H1 (cell line): Measurements from ENCODE around the gene WDR45B. TPM values are rescaled to one million over a fixed set of nuclear protein-coding genes. Genes with fewer than 3 reads are reported as not detected.

Experiments
- CTCF ChIA-PET: fragments of 300-600 bp; sonication (Branson Sonifier 250); formaldehyde crosslinking; loops from one replicate; lab custom pipeline; 2021; ENCODE audit not compliant: partially characterized antibody; lab: Charles Lee
- POLR2A ChIA-PET: fragments of 300-600 bp; sonication (Branson Sonifier 250); formaldehyde crosslinking; loops from one replicate; lab custom pipeline; 2021; ENCODE audit warnings: inconsistent platforms; ENCODE audit not compliant: partially characterized antibody; lab: Charles Lee
- DNase-seq, 2 experiments: peaks; one replicate each; pipeline versions ENCODE4 v3.0.0 to v3.0.0-alpha.2; 2010 to 2022; ENCODE audit warnings: low spot score in 2 of 2, low read depth in 1 of 2, mixed read lengths in 1 of 2
- FAIRE-seq: peaks from 2 replicates; lab custom pipeline; 2011; peaks lifted over from hg19 to GRCh38; lab: Jason Lieb, UNC
- H2AFZ ChIP-seq: 2 replicates; pipeline ENCODE4 v1.8.1; 2012; ENCODE audit warnings: low read length, inconsistent platforms
- H2AK5ac ChIP-seq: 2 replicates; pipeline ENCODE4 v1.6.1; 2013; ENCODE audit warnings: low read depth, low read length
- H2BK120ac ChIP-seq: replicated peaks from 2 replicates; pipeline ENCODE3; 2013; ENCODE audit warnings: low read depth, low read length, inconsistent platforms
- H2BK12ac ChIP-seq: 2 replicates; pipeline ENCODE4 v1.6.1; 2013; ENCODE audit warnings: low read depth, low read length
- H2BK15ac ChIP-seq: 2 replicates; pipeline ENCODE4 v1.6.1; 2013; ENCODE audit warnings: low read length
- H2BK20ac ChIP-seq: 2 replicates; pipeline ENCODE4 v1.6.1; 2013; ENCODE audit warnings: low read length
- H2BK5ac ChIP-seq: 2 replicates; pipeline ENCODE4 v1.6.1; 2013; ENCODE audit warnings: low read depth, low read length
- H3K14ac ChIP-seq: 2 replicates; pipeline ENCODE4 v1.6.1; 2013; ENCODE audit warnings: inconsistent platforms; ENCODE audit not compliant: insufficient read length
- H3K18ac ChIP-seq: 2 replicates; pipeline ENCODE4 v1.6.1; 2013; ENCODE audit warnings: low read length; ENCODE audit errors: extremely low read depth
- H3K23ac ChIP-seq: 2 replicates; pipeline ENCODE4 v1.6.1; 2013; ENCODE audit warnings: inconsistent platforms; ENCODE audit not compliant: insufficient read length
- H3K23me2 ChIP-seq: 2 replicates; pipeline ENCODE4 v1.6.1; 2013; ENCODE audit warnings: low read depth, low read length
- H3K27ac ChIP-seq: 2 replicates; pipeline ENCODE4 v1.6.1; 2011; ENCODE audit warnings: low read depth, low read length, inconsistent platforms
- H3K27me3 ChIP-seq, 4 experiments: replicated peaks in 1 of 4; 1 replicate in 1 of 4; 2 replicates in 3 of 4; pipeline versions ENCODE4 v1.6.1 to v1.8.1; 2011 to 2013; ENCODE audit warnings: low read length in 3 of 4, mild to moderate bottlenecking in 3 of 4, inconsistent platforms in 2 of 4, mixed read lengths in 2 of 4, moderate library complexity in 1 of 4; ENCODE audit not compliant: control insufficient read depth in 3 of 4, insufficient read depth in 3 of 4; ENCODE audit errors: extremely low read depth in 1 of 4
- H3K36me3 ChIP-seq, 4 experiments: 2 replicates each; pipeline versions ENCODE4 v1.6.1 to v1.8.1; 2011 to 2013; ENCODE audit warnings: mild to moderate bottlenecking in 4 of 4, low read length in 3 of 4, moderate library complexity in 2 of 4, control low read depth in 1 of 4, inconsistent platforms in 1 of 4; ENCODE audit not compliant: insufficient read depth in 4 of 4, control insufficient read depth in 2 of 4
- H3K4ac ChIP-seq: replicated peaks from 2 replicates; pipeline ENCODE3; 2013; ENCODE audit warnings: low read length, low read depth, mixed read lengths, inconsistent platforms; ENCODE audit not compliant: insufficient read length
- H3K4me1 ChIP-seq, 4 experiments: replicated peaks in 1 of 4; 1 replicate in 1 of 4; 2 replicates in 3 of 4; pipeline versions ENCODE4 v1.6.1 to v1.8.1; 2011 to 2013; ENCODE audit warnings: low read length in 3 of 4, inconsistent platforms in 2 of 4, mixed read lengths in 1 of 4; ENCODE audit not compliant: insufficient read depth in 4 of 4, control insufficient read depth in 3 of 4
- H3K4me2 ChIP-seq, 2 experiments: 2 replicates each; pipeline versions ENCODE4 v1.6.1 to v1.8.1; 2011 to 2013; ENCODE audit warnings: low read depth in 2 of 2, low read length in 2 of 2, control low read depth in 1 of 2, inconsistent platforms in 1 of 2, mild to moderate bottlenecking in 1 of 2; ENCODE audit not compliant: insufficient read depth in 1 of 2
- H3K4me3 ChIP-seq, 4 experiments: fragments of 200-600, 300-600 bp in 1 of 4; sonication (generic), shearing (Covaris generic), sonication (Bioruptor Twin) in 1 of 4; 2 replicates each; pipeline versions ENCODE4 v1.5.1 to v1.8.1; 2011 to 2016; ENCODE audit warnings: low read length in 4 of 4, low read depth in 3 of 4, control low read depth in 2 of 4, inconsistent platforms in 2 of 4, mild to moderate bottlenecking in 2 of 4, mixed read lengths in 1 of 4, moderate library complexity in 1 of 4; ENCODE audit not compliant: insufficient read depth in 2 of 4; ENCODE audit errors: extremely low read depth in 1 of 4
- H3K56ac ChIP-seq: replicated peaks from 2 replicates; pipeline ENCODE3; 2013; ENCODE audit warnings: low read depth, mild to moderate bottlenecking, mixed read lengths, low read length, inconsistent platforms; ENCODE audit not compliant: insufficient read length
- H3K79me1 ChIP-seq: 2 replicates; pipeline ENCODE4 v1.6.1; 2013; ENCODE audit warnings: low read depth, low read length, control low read depth
- H3K79me2 ChIP-seq, 2 experiments: 2 replicates each; pipeline versions ENCODE4 v1.6.1 to v1.8.1; 2012 to 2013; ENCODE audit warnings: low read length in 2 of 2, mild to moderate bottlenecking in 2 of 2, inconsistent platforms in 1 of 2; ENCODE audit not compliant: insufficient read depth in 2 of 2, control insufficient read depth in 1 of 2
- H3K9ac ChIP-seq, 4 experiments: replicated peaks in 1 of 4; 1 replicate in 1 of 4; 2 replicates in 3 of 4; pipeline versions ENCODE4 v1.6.1 to v1.8.1; 2011 to 2013; ENCODE audit warnings: low read depth in 3 of 4, low read length in 3 of 4, control low read depth in 2 of 4, mild to moderate bottlenecking in 2 of 4, moderate library complexity in 2 of 4, inconsistent platforms in 1 of 4; ENCODE audit errors: extremely low read depth in 1 of 4
- H3K9me3 ChIP-seq, 2 experiments: 2 replicates each; pipeline versions ENCODE4 v1.6.1 to v1.8.1; 2012 to 2013; ENCODE audit warnings: mild to moderate bottlenecking in 2 of 2, moderate library complexity in 2 of 2, control low read depth in 1 of 2, inconsistent platforms in 1 of 2, low read depth in 1 of 2, low read length in 1 of 2, mixed read lengths in 1 of 2; ENCODE audit not compliant: insufficient read depth in 2 of 2
- H4K20me1 ChIP-seq, 2 experiments: replicated peaks in 1 of 2; 2 replicates each; pipeline versions ENCODE3 to v1.8.1; 2011 to 2013; ENCODE audit warnings: inconsistent platforms in 2 of 2, low read length in 2 of 2, mild to moderate bottlenecking in 1 of 2; ENCODE audit not compliant: insufficient read depth in 2 of 2, control insufficient read depth in 1 of 2
- H4K5ac ChIP-seq: 2 replicates; pipeline ENCODE4 v1.6.1; 2013; ENCODE audit warnings: low read length, low read depth, mixed read lengths, inconsistent platforms; ENCODE audit not compliant: insufficient read length
- H4K8ac ChIP-seq: 2 replicates; pipeline ENCODE4 v1.8.0; 2013; ENCODE audit warnings: mild to moderate bottlenecking, moderate library complexity, low read length, inconsistent platforms; ENCODE audit not compliant: insufficient read depth; ENCODE audit errors: extremely low read depth
- H4K91ac ChIP-seq: replicated peaks from 2 replicates; pipeline ENCODE3; 2013; ENCODE audit warnings: low read length, mixed read lengths, inconsistent platforms; ENCODE audit not compliant: insufficient read length
- CHD2 ChIP-seq: IDR thresholded peaks from 2 replicates; pipeline ENCODE4 v1.6.1; 2012; ENCODE audit warnings: low read length, improper control_type of control experiment
- MAFK ChIP-seq: IDR thresholded peaks from 2 replicates; pipeline ENCODE4 v1.6.1; 2012; ENCODE audit warnings: low read depth, mild to moderate bottlenecking, improper control_type of control experiment, low read length
- POU5F1 ChIP-seq: IDR thresholded peaks from 2 replicates; pipeline ENCODE4 v1.6.1; 2011; ENCODE audit warnings: low read depth, mild to moderate bottlenecking, low read length, moderate library complexity
- RBBP5 ChIP-seq: IDR thresholded peaks from 2 replicates; pipeline ENCODE4 v1.7.1; 2012; ENCODE audit warnings: low read depth, mild to moderate bottlenecking, inconsistent platforms, low read length, moderate library complexity, borderline replicate concordance
- SAP30 ChIP-seq: fragments of 300-600 bp; sonication (generic); IDR thresholded peaks from 2 replicates; pipeline ENCODE4 v1.7.1; 2012; ENCODE audit warnings: low read length, moderate library complexity, mild to moderate bottlenecking, inconsistent platforms; ENCODE audit not compliant: insufficient read depth, insufficient replicate concordance
- SIN3A ChIP-seq, 2 experiments: IDR thresholded peaks in 1 of 2; conservative IDR thresholded peaks in 1 of 2; 2 replicates each; pipeline ENCODE4 v1.6.1; 2011 to 2012; ENCODE audit warnings: low read length in 2 of 2, improper control_type of control experiment in 1 of 2, low read depth in 1 of 2, mild to moderate bottlenecking in 1 of 2
- SP4 ChIP-seq: IDR thresholded peaks from 2 replicates; pipeline ENCODE4 v1.6.1; 2012; ENCODE audit warnings: low read length, inconsistent platforms
- ZNF274 ChIP-seq: IDR thresholded peaks from 2 replicates; pipeline ENCODE4 v1.7.0; 2012; ENCODE audit warnings: low read length, borderline replicate concordance; ENCODE audit errors: extremely low read depth
- WGBS, 2 experiments: shearing (Covaris generic) in 1 of 2; methylation state at CpG; one replicate each; pipeline versions ENCODE4 v1.1.6 to v1.1.7; 2013 to 2015; ENCODE audit warnings: low lambda C conversion rate in 2 of 2, mixed read lengths in 2 of 2, inconsistent platforms in 1 of 2, low coverage in 1 of 2, missing lambda C conversion rate in 1 of 2; ENCODE audit not compliant: insufficient replicate concordance in 2 of 2, insufficient coverage in 1 of 2, insufficient read length in 1 of 2; ENCODE audit errors: extremely low coverage in 1 of 2, missing lambda C conversion rate in 1 of 2; 5-methylcytosine and 5-hydroxymethylcytosine counted together
- polyA plus RNA-seq, 7 experiments: library from polyadenylated mRNA; depleted of rRNA in 3 of 7; stranded (reverse) in 5 of 7; unstranded in 2 of 7; fragments of >200 nt in 5 of 7; fragments of 200-250 nt in 2 of 7; gene quantifications; 1 replicate in 5 of 7; 2 replicates in 1 of 7; 4 replicates in 1 of 7; pipeline versions ENCODE4 v1.2.1 to v1.2.3, GENCODE V29; 2011 to 2013; ENCODE audit warnings: missing spikeins in 2 of 7, mixed read lengths in 2 of 7
- total RNA-seq: library from RNA; stranded (reverse); fragmentation: NEBNext Ultra II Directional; extraction: Animal tissue kit (Norgen Biotek cat#: 25700); gene quantifications from 2 replicates; pipeline ENCODE4 v1.2.1, GENCODE V29; 2021
- TF ChIP-seq, protein P1 (sequence below), 3 experiments: IDR thresholded peaks; 1 replicate in 2 of 3; 2 replicates in 1 of 3; pipeline versions ENCODE4 v1.5.1 to v1.6.1; 2011; ENCODE audit warnings: low read length in 3 of 3, mild to moderate bottlenecking in 3 of 3, inconsistent platforms in 2 of 3, low read depth in 1 of 3, moderate library complexity in 1 of 3; ENCODE audit not compliant: insufficient read depth in 1 of 3; ENCODE audit errors: control extremely low read depth in 1 of 3

The WDR45B gene
- total and polyA plus RNA-seq, 2 of the 8 experiments (the other 6 are each of a cell fraction or from before 2014, with no cell fraction given), result 82.0 to 100 TPM

DNA sequence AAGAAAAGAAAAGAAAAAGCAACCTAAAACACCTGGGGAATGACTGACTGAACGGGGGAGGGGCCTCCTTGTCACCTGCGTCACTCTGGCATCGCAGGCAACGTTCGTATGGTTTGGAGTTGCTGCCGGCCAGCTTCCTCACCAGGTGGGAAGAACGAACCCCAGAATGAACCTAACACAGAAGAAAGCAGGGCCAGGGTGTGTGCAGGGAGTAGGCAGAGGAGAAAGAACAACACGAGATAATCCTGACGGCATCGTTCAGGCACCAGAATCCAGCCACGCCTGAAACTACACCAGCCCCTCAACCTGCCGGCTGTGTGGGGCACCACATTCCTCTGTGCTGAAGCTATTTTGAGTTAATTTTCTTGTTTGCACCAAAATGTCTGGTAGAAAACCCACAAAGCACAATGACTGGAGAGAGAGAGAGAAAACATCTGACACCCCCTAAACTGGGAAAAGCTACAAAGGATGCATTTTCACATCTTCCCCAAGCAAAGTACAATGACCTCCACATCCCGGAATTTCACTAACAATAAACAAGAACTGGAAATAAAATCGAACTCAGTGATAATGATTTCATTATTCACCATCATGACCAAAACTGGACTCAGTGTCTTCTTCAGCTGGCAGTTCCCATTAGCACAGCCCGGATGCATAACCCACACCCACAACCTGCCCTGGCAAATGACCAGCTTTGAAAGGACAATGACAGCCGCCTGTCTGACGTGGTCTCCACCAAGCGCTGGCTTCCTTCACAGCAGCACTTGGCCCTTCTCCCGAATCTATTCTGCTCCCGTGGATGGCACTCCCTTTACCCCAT lies 26.6 kb upstream of the WDR45B start:
- no peak overlapping the region for H3K27ac ChIP-seq
- H3K4me1 ChIP-seq, result no peaks in the 10 kb centered on the region
- peaks cover 0 to 5% of the 10 kb centered on the region in 2 experiments for H4K20me1 ChIP-seq
- no peak overlapping the region for H2AFZ ChIP-seq
- H3K36me3 ChIP-seq, result no peaks in the 10 kb centered on the region
- H2BK12ac ChIP-seq, result no peak overlapping the region
- no peak overlapping the region for H3K18ac ChIP-seq
- no peak overlapping the region for H2AK5ac ChIP-seq
- H4K91ac ChIP-seq, result no peak overlapping the region
- H3K14ac ChIP-seq, result no peak overlapping the region
- no peak for DNase-seq
- H2BK15ac ChIP-seq, result 0 out of 2 replicates have a peak overlapping the region, but pooled peaks have one; percentile 29
- no peaks in the 10 kb centered on the region for H3K79me2 ChIP-seq
- WGBS, 2 experiments, result 91% methylated on average over 19 of the region's 20 CpGs; no CpG with 5 or more reads in 1 of the 2 experiments
- no peak for FAIRE-seq
- H3K56ac ChIP-seq, result no peak overlapping the region
- no peak overlapping the region for H2BK20ac ChIP-seq
- CTCF ChIA-PET, result interaction anchor here (0.7 to 1.4 kb wide), 4 partner anchors 12 to 239 kb away, joined by 3 to 4 read pairs (median 3); no protein-coding TSS in a partner anchor
- H2BK120ac ChIP-seq, result no peak overlapping the region
- POLR2A ChIA-PET, result interaction anchor here (1.3 kb wide), 1 partner anchor 186 kb away, joined by 3 read pairs; no protein-coding TSS in a partner anchor
- H3K23ac ChIP-seq, result no peak overlapping the region
- H4K5ac ChIP-seq, result no peak overlapping the region
- no peak overlapping the region for H4K8ac ChIP-seq
- H3K79me1 ChIP-seq, result no peaks in the 10 kb centered on the region; the same call in 1 of the 2 replicates
- no peak overlapping the region for H3K9ac ChIP-seq
- H3K9me3 ChIP-seq, result no peaks in the 10 kb centered on the region
- H3K4ac ChIP-seq, result no peak overlapping the region
- H3K27me3 ChIP-seq, result no peaks in the 10 kb centered on the region; a peak in 2 of 7 replicates
- peaks cover 5% of the 10 kb centered on the region; the same call in 1 of the 2 replicates for H3K23me2 ChIP-seq
- no peak overlapping the region for H2BK5ac ChIP-seq
- H3K4me2 ChIP-seq, result no peak overlapping the region
- H3K4me3 ChIP-seq, result no peak overlapping the region
- TF ChIP-seq ZNF274 (no peak), SP4 (no peak), MAFK (no peak), CHD2 (no peak), SAP30 (no peak), POU5F1 (no peak), SIN3A (conservative IDR thresholded peaks at IDR 0.05 in 1 of 2, IDR thresholded peaks at IDR 0.05 in 1 of 2; ENCODE audit: low read depth in 1 of 2, low read length in 2 of 2) (no peak), RBBP5 (no peak)
- TF ChIP-seq, protein P1, sequence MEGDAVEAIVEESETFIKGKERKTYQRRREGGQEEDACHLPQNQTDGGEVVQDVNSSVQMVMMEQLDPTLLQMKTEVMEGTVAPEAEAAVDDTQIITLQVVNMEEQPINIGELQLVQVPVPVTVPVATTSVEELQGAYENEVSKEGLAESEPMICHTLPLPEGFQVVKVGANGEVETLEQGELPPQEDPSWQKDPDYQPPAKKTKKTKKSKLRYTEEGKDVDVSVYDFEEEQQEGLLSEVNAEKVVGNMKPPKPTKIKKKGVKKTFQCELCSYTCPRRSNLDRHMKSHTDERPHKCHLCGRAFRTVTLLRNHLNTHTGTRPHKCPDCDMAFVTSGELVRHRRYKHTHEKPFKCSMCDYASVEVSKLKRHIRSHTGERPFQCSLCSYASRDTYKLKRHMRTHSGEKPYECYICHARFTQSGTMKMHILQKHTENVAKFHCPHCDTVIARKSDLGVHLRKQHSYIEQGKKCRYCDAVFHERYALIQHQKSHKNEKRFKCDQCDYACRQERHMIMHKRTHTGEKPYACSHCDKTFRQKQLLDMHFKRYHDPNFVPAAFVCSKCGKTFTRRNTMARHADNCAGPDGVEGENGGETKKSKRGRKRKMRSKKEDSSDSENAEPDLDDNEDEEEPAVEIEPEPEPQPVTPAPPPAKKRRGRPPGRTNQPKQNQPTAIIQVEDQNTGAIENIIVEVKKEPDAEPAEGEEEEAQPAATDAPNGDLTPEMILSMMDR (IDR thresholded peaks at IDR 0.05; ENCODE audit: control extremely low read depth in 1 of 3, insufficient read depth in 1 of 3, low read depth in 1 of 3, low read length in 3 of 3), result no peak
